ENCODE results near the gene STX17.
"Not testable (repeated sequence)": the region's sequence is repeated elsewhere in the genome, so short reads cannot be mapped to it uniquely, and the experiment has no call there.

STX17 gene

DNA sequence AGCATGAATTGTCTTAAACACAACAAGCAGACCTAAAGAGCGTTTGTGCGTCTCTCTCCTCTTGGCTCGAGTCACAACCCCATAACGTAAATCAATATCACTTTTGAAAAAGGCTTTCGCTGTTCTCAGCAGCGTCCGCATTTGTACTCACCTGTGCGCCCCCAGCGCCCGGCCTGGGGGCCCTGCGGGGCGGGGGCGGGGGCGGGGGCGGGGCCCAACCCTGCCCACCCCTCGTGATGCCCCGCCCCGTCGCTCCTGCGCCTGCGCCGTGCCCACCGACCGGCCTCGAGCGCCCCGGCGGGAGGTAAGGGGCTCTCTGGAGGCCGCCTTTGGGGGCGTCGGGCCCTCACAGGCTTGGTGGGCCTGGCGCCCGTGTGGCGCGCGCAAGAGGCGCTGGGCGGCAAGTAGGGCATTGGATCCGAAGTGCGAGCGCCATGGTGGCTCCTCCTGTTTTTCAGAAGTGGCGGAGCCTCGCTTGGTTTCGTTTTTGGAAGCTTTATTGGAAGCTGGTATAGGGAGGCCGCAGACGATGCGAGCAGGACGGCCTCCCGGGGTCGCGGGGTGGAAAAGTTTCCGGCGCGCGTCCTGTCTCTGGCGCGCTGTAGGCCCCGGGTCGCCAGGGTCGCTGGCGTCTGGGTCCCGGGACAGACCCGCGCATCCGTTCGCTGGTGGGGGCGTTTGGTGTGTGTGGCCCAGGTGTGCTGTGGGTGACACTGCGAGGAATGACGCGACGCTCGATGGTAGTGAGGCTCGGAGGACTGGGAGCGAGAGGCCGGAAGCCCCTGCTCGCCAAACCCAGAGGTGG is at the start of gene STX17:
Gene STX17 (plus strand): TSS at position 252 of the 805 bp plus-strand sequence. CDS start 8,586 bp downstream, outside the sequence.
- Histone ChIP-seq H3K4me1 (ENCODE audit: insufficient read depth, low read length) (peaks cover 12% of the 10 kb centered on the region), H3K9me3 (ENCODE audit: control insufficient read depth, insufficient read depth, low read length) (no peaks in the 10 kb centered on the region), H3K9ac (ENCODE audit: low read depth, low read length) (peak within 1 kb of the TSS; percentile 71), H3K36me3 (ENCODE audit: insufficient read depth, low read length) (no peaks in the 10 kb centered on the region)

DNA sequence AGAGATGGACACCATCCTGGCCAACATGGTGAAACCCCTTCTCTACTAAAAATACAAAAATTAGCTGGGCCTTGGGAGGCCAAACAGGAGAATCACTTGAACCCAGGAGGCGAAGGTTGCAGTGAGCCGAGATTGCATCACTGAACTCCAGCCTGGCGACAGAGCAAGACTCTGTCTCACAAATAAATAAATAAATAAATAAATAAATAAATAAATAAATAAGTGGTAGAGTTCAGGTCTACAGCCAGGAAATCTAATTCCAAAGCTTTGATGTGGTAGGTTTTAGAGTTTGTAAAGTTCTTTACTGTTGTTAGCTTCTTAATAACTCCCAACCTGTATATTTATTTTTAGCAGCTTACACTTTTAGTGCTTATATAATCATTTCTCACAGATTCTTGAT is 48.9 kb upstream of the STX17 start:
- peaks cover 10% of the 10 kb centered on the region for H3K4me1 ChIP-seq (ENCODE audit: insufficient read depth, low read length)
- H3K9ac ChIP-seq (ENCODE audit: low read depth, low read length); H3K36me3 ChIP-seq (ENCODE audit: insufficient read depth, low read length); H3K9me3 ChIP-seq (ENCODE audit: control insufficient read depth, insufficient read depth, low read length): not testable (repeated sequence)

DNA sequence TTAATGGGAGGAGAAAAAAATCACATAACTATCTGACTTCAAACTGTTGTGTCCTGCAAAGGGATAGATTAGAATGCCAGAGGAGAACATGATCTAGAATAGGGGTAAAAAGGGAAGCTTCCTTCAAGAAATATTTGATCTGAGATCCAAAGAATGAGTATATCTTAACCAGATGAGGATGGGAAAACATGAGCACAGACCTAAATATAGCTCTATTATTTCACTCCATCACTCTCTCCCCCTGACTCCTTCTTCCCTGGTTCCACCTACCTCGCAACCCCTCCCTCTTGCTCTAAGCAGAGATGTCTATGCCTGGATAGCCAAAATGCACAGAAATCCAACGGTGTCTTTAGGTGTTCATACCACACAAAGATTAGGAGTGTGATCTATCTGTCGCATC is 48.4 kb upstream of the STX17 start:
- H3K4me1 ChIP-seq (ENCODE audit: insufficient read depth, low read length), result peaks cover 12% of the 10 kb centered on the region
- H3K9me3 ChIP-seq (ENCODE audit: control insufficient read depth, insufficient read depth, low read length), result no peaks in the 10 kb centered on the region
- no peaks in the 10 kb centered on the region for H3K36me3 ChIP-seq (ENCODE audit: insufficient read depth, low read length)
- no peak overlapping the region for H3K9ac ChIP-seq (ENCODE audit: low read depth, low read length)

DNA sequence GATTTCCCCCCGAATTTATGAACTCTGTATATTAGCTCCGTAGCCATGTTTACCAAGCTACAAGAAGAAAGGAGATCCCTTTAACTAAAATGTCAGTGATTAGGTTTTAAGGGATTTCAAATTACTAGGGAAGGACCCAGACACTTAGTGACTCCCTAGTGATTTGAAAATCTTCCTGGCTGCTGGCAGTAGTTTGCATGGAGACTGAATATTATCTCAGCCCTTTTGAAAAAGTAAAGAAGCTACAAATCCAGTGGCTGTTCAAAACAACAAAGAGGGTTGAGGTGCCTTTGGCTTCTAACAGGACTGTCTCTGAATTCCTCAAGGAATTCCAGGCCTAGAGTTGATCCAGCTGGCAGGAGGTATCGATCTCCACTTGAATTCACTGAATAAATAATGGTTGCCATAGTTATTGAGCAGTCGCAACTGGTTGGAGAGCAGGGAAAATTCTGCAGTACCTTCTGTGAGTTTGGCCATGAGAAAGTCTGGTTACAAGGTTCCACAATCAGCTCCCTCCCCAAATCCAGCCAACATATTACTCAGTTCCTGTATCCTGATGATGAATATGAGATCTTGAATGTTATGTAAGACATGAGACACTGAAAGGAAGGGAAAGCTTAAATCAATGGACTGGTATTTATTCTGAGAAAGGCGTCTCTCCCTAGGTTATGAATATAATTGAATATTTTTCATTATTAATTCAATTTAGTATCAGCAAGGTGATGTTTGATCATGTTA is 47.0 kb upstream of the STX17 start:
- Histone ChIP-seq H3K9ac (ENCODE audit: low read depth, low read length) (no peak overlapping the region; the same call in 1 of the 2 replicates), H3K4me1 (ENCODE audit: insufficient read depth, low read length) (peaks cover 16% of the 10 kb centered on the region), H3K36me3 (ENCODE audit: insufficient read depth, low read length) (no peaks in the 10 kb centered on the region), H3K9me3 (ENCODE audit: control insufficient read depth, insufficient read depth, low read length) (no peaks in the 10 kb centered on the region)

DNA sequence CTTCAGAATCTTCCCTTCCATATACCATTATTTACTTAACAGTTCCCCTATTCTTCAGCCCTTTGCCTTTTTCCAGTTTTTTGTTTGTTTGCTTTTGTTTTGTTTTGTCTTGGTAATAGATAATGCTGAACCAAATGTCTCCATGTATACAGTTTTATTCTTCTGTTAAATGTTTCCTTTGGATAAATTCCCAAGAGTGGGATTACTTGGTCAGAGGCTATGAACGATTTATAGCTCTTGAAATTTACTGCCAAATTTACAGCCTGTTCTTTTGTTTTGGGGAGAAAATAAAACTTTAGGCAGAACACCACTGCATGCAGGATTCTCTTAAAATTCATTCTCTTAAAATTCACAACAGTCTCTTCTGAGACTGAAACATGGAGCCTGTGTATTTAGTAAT is 46.2 kb upstream of the STX17 start:
- Histone ChIP-seq H3K4me1 (ENCODE audit: insufficient read depth, low read length) (peaks cover 16% of the 10 kb centered on the region), H3K9me3 (ENCODE audit: control insufficient read depth, insufficient read depth, low read length) (no peaks in the 10 kb centered on the region), H3K36me3 (ENCODE audit: insufficient read depth, low read length) (no peaks in the 10 kb centered on the region), H3K9ac (ENCODE audit: low read depth, low read length) (no peak overlapping the region)

DNA sequence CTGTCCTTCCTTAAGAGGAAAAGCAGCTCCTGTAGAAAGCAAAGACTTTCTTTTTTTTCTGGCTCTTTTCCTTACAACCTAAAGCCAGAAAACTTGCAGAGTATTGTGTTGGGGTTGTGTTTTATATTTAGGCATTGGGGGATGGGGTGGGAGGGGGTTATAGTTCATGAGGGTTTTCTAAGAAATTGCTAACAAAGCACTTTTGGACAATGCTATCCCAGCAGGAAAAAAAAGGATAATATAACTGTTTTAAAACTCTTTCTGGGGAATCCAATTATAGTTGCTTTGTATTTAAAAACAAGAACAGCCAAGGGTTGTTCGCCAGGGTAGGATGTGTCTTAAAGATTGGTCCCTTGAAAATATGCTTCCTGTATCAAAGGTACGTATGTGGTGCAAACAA is 42.5 kb upstream of the STX17 start:
- Histone ChIP-seq H3K36me3 (ENCODE audit: insufficient read depth, low read length) (no peaks in the 10 kb centered on the region), H3K9me3 (ENCODE audit: control insufficient read depth, insufficient read depth, low read length) (no peaks in the 10 kb centered on the region), H3K9ac (ENCODE audit: low read depth, low read length) (no peak overlapping the region), H3K4me1 (ENCODE audit: insufficient read depth, low read length) (peaks cover 14% of the 10 kb centered on the region)

DNA sequence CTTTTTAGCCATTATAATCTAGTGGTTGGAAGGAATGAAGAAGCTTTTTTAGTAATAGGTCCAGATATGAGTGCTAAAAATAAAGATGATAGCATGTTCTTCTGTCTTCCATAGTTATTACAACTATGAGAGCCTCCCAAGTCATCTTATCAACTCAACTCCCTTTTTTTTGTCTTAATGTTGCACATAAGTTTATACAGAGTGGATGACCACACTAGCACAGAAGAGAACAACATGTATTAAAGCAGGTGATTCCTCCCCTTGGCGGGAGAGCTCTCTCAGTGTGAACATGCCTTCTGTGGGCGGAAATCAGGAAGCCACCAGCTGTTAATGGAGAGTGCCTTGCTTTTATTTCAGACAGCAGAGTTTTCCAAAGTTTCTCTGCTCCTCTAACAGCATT is 40.1 kb upstream of the STX17 start:
- Histone ChIP-seq H3K36me3 (ENCODE audit: insufficient read depth, low read length) (no peaks in the 10 kb centered on the region), H3K4me1 (ENCODE audit: insufficient read depth, low read length) (peaks cover 6% of the 10 kb centered on the region; the same call in 1 of the 2 replicates), H3K9ac (ENCODE audit: low read depth, low read length) (no peak overlapping the region), H3K9me3 (ENCODE audit: control insufficient read depth, insufficient read depth, low read length) (no peaks in the 10 kb centered on the region)

DNA sequence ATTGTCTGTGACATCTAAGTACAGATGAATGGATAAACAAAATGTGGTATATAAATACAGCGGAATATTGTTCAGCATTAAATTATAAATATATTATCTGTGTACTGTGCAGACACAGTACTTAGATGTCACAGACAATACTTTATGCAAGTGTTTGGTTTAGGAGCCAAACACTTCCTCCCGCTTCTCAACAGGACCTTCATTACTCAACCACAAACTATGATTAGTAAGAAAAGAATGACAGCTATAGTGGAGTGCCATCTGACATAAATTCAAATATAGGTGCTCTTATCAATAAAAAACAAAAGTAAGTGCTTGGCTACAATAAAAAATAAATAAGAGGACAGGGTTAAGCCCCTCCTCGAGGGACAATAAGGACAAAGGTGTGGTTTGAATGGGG is 38.9 kb upstream of the STX17 start:
- H3K9me3 ChIP-seq (ENCODE audit: control insufficient read depth, insufficient read depth, low read length), result no peaks in the 10 kb centered on the region
- peaks cover 6% of the 10 kb centered on the region; the same call in 1 of the 2 replicates for H3K4me1 ChIP-seq (ENCODE audit: insufficient read depth, low read length)
- H3K36me3 ChIP-seq (ENCODE audit: insufficient read depth, low read length), result no peaks in the 10 kb centered on the region
- H3K9ac ChIP-seq (ENCODE audit: low read depth, low read length), result no peak overlapping the region

DNA sequence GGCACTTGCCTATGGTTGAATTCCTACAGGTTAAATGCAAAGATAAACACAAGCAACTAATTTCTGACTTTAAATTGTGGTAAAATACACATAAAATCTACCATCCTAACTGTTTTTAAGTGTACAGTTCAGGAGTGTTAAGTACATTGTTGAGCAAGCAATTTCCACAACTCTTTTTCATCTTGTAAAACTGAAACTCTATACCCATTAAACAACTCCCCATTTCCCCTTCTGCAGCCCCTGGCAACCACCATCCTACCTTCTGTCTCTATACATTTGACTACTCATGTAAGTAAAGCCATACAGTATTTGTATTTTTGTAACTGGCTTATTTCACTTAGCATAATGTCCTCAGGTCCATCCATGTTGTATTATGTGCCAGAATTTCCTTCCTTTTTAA is 38.5 kb upstream of the STX17 start:
- Histone ChIP-seq H3K4me1 (ENCODE audit: insufficient read depth, low read length) (peaks cover 5% of the 10 kb centered on the region; the same call in 1 of the 2 replicates), H3K9ac (ENCODE audit: low read depth, low read length) (no peak overlapping the region), H3K36me3 (ENCODE audit: insufficient read depth, low read length) (no peaks in the 10 kb centered on the region), H3K9me3 (ENCODE audit: control insufficient read depth, insufficient read depth, low read length) (no peaks in the 10 kb centered on the region)

DNA sequence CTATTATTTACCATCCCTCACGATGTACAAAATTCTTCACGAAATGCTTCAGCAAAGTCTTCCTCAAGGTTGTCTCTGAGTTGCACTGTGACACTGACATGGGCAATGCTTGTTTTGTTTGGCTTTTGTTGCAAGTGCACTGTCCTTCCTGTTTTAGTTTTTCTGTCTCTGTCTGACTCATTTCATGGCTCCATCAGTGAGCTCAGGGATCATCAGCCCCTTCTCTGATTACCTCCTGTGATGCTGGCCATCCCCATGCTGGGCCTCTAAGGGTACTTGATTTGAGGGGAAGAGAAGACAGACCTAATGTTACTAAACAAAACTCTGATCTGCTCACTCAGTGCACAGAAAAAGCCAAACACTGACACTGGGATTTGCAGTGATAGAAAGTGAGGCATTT is 37.6 kb upstream of the STX17 start:
- Histone ChIP-seq H3K36me3 (ENCODE audit: insufficient read depth, low read length) (no peaks in the 10 kb centered on the region), H3K9ac (ENCODE audit: low read depth, low read length) (no peak overlapping the region), H3K9me3 (ENCODE audit: control insufficient read depth, insufficient read depth, low read length) (no peaks in the 10 kb centered on the region), H3K4me1 (ENCODE audit: insufficient read depth, low read length) (no peaks in the 10 kb centered on the region)

DNA sequence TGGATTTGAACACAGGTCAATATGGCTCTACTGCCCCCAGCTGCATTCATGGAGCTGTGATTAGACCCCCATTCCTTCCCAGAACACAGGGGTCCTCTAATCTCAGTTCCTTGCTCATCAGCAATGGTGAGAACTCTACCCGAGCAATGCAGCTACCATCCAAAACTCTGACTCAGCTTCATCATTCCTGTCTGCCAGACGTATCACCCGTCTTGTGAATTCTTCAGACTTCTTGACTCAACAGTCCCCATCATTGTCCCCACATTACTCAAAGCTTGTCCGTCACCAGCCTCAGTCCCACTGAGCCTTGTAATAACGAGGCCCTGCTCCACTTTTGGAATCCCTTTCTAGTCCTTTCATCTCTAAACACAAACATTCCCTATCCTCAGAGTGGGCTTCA is 36.3 kb upstream of the STX17 start:
- H3K9ac ChIP-seq (ENCODE audit: low read depth, low read length), result no peak overlapping the region
- H3K36me3 ChIP-seq (ENCODE audit: insufficient read depth, low read length), result no peaks in the 10 kb centered on the region
- H3K4me1 ChIP-seq (ENCODE audit: insufficient read depth, low read length), result no peaks in the 10 kb centered on the region
- no peaks in the 10 kb centered on the region for H3K9me3 ChIP-seq (ENCODE audit: control insufficient read depth, insufficient read depth, low read length)

DNA sequence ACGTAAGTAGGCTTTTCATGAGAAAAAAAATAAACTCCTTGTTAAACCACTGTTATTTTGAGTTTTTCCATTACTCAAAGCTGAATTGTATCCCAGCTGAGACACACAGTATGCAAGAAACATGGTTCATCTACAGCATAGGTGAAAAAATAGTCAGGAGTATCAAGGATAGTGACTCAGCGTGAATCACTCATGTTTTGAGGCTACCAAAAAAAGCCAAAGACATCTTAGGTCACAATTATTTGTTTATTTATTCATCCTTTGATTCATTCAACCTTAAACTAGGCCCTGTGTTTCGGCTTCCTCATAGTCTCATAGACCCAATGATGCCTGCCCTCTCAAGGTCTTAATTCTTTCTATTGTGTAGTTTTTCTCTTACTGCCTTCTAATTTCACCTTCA is 32.9 kb upstream of the STX17 start:
- H3K9ac ChIP-seq (ENCODE audit: low read depth, low read length), result no peak overlapping the region
- H3K4me1 ChIP-seq (ENCODE audit: insufficient read depth, low read length), result no peaks in the 10 kb centered on the region
- H3K9me3 ChIP-seq (ENCODE audit: control insufficient read depth, insufficient read depth, low read length), result no peaks in the 10 kb centered on the region
- no peaks in the 10 kb centered on the region for H3K36me3 ChIP-seq (ENCODE audit: insufficient read depth, low read length)

DNA sequence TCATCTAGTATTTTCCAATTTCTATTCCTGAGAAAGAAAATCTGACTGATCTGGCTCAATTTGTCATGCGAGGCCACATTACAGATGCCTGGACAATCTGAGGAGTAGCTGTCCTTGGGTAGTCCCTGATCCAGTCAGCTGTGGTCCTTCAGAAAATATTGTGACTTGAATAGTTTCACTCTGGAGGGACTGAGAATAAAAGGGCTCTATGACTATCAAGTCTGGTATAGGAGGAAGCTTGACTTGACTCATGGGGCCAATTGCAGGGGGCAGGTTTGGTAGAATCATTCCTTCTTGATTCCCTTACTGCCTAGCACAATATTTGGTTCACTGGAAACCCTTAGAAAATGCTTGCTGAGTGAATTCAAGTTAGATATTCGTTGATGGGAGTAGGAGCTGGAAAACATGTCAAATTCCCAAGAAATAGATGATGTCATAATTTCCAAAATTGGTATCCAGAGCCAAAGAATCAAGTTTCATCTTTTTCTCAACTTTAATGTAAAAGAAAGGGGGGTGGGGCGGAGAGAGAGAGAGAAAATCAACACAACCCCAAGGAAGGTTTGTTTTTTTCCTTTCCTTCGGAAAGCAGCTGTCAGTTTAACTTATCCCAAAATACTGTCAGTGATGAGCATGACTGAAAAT is 32.4 kb upstream of the STX17 start:
- Histone ChIP-seq H3K4me1 (ENCODE audit: insufficient read depth, low read length) (no peaks in the 10 kb centered on the region), H3K36me3 (ENCODE audit: insufficient read depth, low read length) (no peaks in the 10 kb centered on the region), H3K9ac (ENCODE audit: low read depth, low read length) (no peak overlapping the region), H3K9me3 (ENCODE audit: control insufficient read depth, insufficient read depth, low read length) (no peaks in the 10 kb centered on the region)

DNA sequence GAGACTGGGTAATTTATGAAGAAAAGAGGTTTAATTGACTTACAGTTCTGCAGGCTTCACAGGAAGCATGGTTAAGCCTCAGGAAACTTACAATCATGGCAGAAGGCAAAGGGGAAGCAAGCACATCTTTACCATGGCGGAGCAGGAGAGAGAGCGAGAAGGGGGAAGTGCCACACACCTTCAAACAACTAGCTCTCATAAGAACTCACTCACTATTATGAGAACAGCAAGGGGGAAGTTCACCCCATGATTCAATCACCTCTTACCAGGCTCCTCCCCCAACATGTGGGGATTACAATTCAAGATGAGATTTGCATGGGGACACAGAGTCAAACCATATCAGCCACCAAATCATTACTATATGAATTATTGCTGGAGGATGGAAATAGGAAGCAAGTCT is 30.3 kb upstream of the STX17 start:
- Histone ChIP-seq H3K9me3 (ENCODE audit: control insufficient read depth, insufficient read depth, low read length) (no peaks in the 10 kb centered on the region), H3K9ac (ENCODE audit: low read depth, low read length) (no peak overlapping the region), H3K4me1 (ENCODE audit: insufficient read depth, low read length) (no peaks in the 10 kb centered on the region), H3K36me3 (ENCODE audit: insufficient read depth, low read length) (no peaks in the 10 kb centered on the region)

DNA sequence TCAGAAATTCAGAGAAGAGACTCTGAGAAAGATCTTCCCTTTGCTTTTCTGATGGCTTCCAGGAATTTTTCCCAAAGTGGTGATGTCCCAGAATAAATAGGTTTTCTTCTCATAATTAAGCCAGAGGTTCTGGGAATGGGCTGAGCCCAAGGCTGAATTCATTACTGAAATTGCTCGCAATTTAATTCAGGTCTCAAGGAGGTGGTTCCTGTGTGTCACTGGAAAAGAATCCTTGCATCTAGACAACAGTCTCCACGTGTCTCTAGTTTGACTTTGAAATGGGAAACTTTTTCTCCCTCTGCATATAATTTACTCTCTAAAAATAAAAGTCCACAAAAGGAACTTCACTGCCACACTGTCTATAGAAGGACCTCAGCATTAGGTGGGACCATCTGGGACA is 27.8 kb upstream of the STX17 start:
- Histone ChIP-seq H3K4me1 (ENCODE audit: insufficient read depth, low read length) (no peaks in the 10 kb centered on the region), H3K9ac (ENCODE audit: low read depth, low read length) (no peak overlapping the region), H3K36me3 (ENCODE audit: insufficient read depth, low read length) (no peaks in the 10 kb centered on the region), H3K9me3 (ENCODE audit: control insufficient read depth, insufficient read depth, low read length) (no peaks in the 10 kb centered on the region)
